HCT116 (cell line): ENCODE data around the gene PYROXD2. TPM values are rescaled to one million over a fixed set of nuclear protein-coding genes. Genes with fewer than 3 reads are reported as not detected.

Experiments
- ATAC-seq: fragments of 200-7000 bp; cut with Tn5 transposase; 2 replicates; pipeline ENCODE4 v1.9.1; 2020; ENCODE audit warnings: mild to moderate bottlenecking, moderate library complexity
- BruUV-seq: library from RNA; stranded (reverse); fragments of 400-500 nt; replicated peaks from 2 replicates; lab custom pipeline; 2021; lab: Mats Ljungman, UMichigan
- CTCF ChIA-PET: fragments of 300-600 bp; sonication (Branson Sonifier 250); formaldehyde crosslinking; loops from one replicate; lab custom pipeline; 2021; ENCODE audit warnings: antibody characterized with exemption; lab: Charles Lee
- POLR2A ChIA-PET: fragments of 300-600, 350-600 bp; sonication (Branson Sonifier 250); formaldehyde crosslinking; loops from one replicate; lab custom pipeline; 2021; ENCODE audit warnings: antibody characterized with exemption; lab: Charles Lee
- RAD21 ChIA-PET, 2 experiments: fragments of 300-600 bp; sonication (Branson Sonifier 250); formaldehyde crosslinking; loops; one replicate each; lab custom pipeline; 2023; ENCODE audit warnings: low total read pairs in 2 of 2; ENCODE audit not compliant: uncharacterized antibody in 2 of 2, unreplicated experiment in 2 of 2, low non-redundant PET in 1 of 2; lab: Charles Lee
- DNase-seq: peaks from one replicate; pipeline ENCODE4 v3.0.0-alpha.2; 2010; ENCODE audit warnings: low read depth, low spot score
- H2AFZ ChIP-seq: fragments of 200-600 bp; shearing (Covaris generic), sonication (generic); 2 replicates; pipeline ENCODE4 v1.6.1; 2017; ENCODE audit warnings: low read depth, mixed run types, mixed read lengths, antibody characterized with exemption, low read length; ENCODE audit not compliant: poor library complexity, severe bottlenecking
- H3K27ac ChIP-seq: 2 replicates; pipeline ENCODE4 v1.5.1; 2012; ENCODE audit warnings: low read depth, low read length
- H3K27me3 ChIP-seq: fragments of 200-600 bp; sonication (generic); 2 replicates; pipeline ENCODE4 v1.6.1; 2016; ENCODE audit warnings: mixed run types, low read length, mixed read lengths; ENCODE audit not compliant: insufficient read depth
- H3K36me3 ChIP-seq, 2 experiments: fragments of 200-500 bp in 1 of 2; fragments of 200-600 bp in 1 of 2; sonication (Bioruptor generic) in 1 of 2; sonication (generic) in 1 of 2; 2 replicates each; pipeline versions ENCODE4 v1.5.1 to v1.6.1; 2014 to 2016; ENCODE audit warnings: low read length in 2 of 2, inconsistent platforms in 1 of 2, mixed read lengths in 1 of 2, mixed run types in 1 of 2; ENCODE audit not compliant: insufficient read depth in 2 of 2, control insufficient read depth in 1 of 2
- H3K4me1 ChIP-seq, 2 experiments: fragments of 200-600 bp in 1 of 2; sonication (generic) in 1 of 2; 2 replicates each; pipeline versions ENCODE4 v1.5.1 to v1.6.1; 2012 to 2017; ENCODE audit warnings: low read length in 2 of 2, inconsistent platforms in 1 of 2, mild to moderate bottlenecking in 1 of 2, mixed read lengths in 1 of 2, mixed run types in 1 of 2, moderate library complexity in 1 of 2; ENCODE audit not compliant: insufficient read depth in 2 of 2, control insufficient read depth in 1 of 2
- H3K4me2 ChIP-seq: fragments of 200-600 bp; sonication (generic); 2 replicates; pipeline ENCODE4 v1.6.1; 2017; ENCODE audit warnings: mixed run types, low read length, mixed read lengths
- H3K4me3 ChIP-seq, 2 experiments: fragments of 200-600 bp in 1 of 2; sonication (generic) in 1 of 2; replicated peaks in 1 of 2; 2 replicates each; pipeline ENCODE4 v1.5.1; 2011 to 2016; ENCODE audit warnings: low read length in 2 of 2, control low read depth in 1 of 2, low read depth in 1 of 2, mild to moderate bottlenecking in 1 of 2, mixed read lengths in 1 of 2, mixed run types in 1 of 2
- H3K79me2 ChIP-seq: fragments of 200-600 bp; sonication (generic); 2 replicates; pipeline ENCODE4 v1.6.1; 2017; ENCODE audit warnings: mild to moderate bottlenecking, mixed run types, low read length, moderate library complexity, mixed read lengths; ENCODE audit not compliant: insufficient read depth
- H3K9ac ChIP-seq: fragments of 200-600 bp; sonication (generic); 2 replicates; pipeline ENCODE4 v1.6.1; 2016; ENCODE audit warnings: low read length, mixed read lengths
- H3K9me2 ChIP-seq: fragments of 200-600 bp; sonication (generic), shearing (Covaris generic); 2 replicates; pipeline ENCODE4 v1.6.1; 2017; ENCODE audit warnings: mixed run types, mild to moderate bottlenecking, moderate library complexity; ENCODE audit not compliant: insufficient read depth
- H3K9me3 ChIP-seq, 2 experiments: fragments of 200-500 bp in 1 of 2; fragments of 200-600 bp in 1 of 2; sonication (Bioruptor generic) in 1 of 2; sonication (generic) in 1 of 2; 2 replicates each; pipeline ENCODE4 v1.6.1; 2014 to 2017; ENCODE audit warnings: low read length in 2 of 2, mixed read lengths in 2 of 2, inconsistent platforms in 1 of 2, low read depth in 1 of 2, mild to moderate bottlenecking in 1 of 2, mixed run types in 1 of 2, moderate library complexity in 1 of 2; ENCODE audit not compliant: control insufficient read depth in 1 of 2, insufficient read depth in 1 of 2
- H4K20me1 ChIP-seq: fragments of 200-600 bp; sonication (generic), shearing (Covaris generic); 2 replicates; pipeline ENCODE4 v1.6.1; 2017; ENCODE audit warnings: mixed run types, mild to moderate bottlenecking, moderate library complexity; ENCODE audit not compliant: insufficient read depth
- ATF3 ChIP-seq: IDR thresholded peaks from 2 replicates; pipeline ENCODE4 v1.6.1; 2012
- CBX3 ChIP-seq: IDR thresholded peaks from 2 replicates; pipeline ENCODE4 v1.6.1; 2012; ENCODE audit warnings: low read depth
- CEBPB ChIP-seq: IDR thresholded peaks from 2 replicates; pipeline ENCODE4 v1.6.1; 2012; ENCODE audit warnings: low read depth
- EGR1 ChIP-seq: IDR thresholded peaks from 2 replicates; pipeline ENCODE4 v1.6.1; 2012; ENCODE audit warnings: low read depth
- EZH2 ChIP-seq: fragments of 200-600 bp; sonication (generic); IDR thresholded peaks from 2 replicates; pipeline ENCODE4 v1.6.1; 2017; ENCODE audit warnings: antibody characterized with exemption, mixed run types
- EZH2phosphoT487 ChIP-seq: fragments of 200-600 bp; IDR thresholded peaks from 2 replicates; pipeline ENCODE4 v1.6.1; 2018; ENCODE audit warnings: antibody characterized with exemption, borderline replicate concordance
- FOSL1 ChIP-seq: IDR thresholded peaks from 2 replicates; pipeline ENCODE4 v1.6.1; 2012; ENCODE audit warnings: low read depth
- MAX ChIP-seq: IDR thresholded peaks from 2 replicates; pipeline ENCODE4 v1.6.1; 2012
- POLR2A ChIP-seq: IDR thresholded peaks from 2 replicates; pipeline ENCODE4 v1.7.0; 2011; ENCODE audit warnings: borderline replicate concordance; ENCODE audit not compliant: insufficient read depth, insufficient read length; ENCODE audit errors: extremely low read depth
- POLR2AphosphoS5 ChIP-seq: IDR thresholded peaks from 2 replicates; pipeline ENCODE4 v1.6.1; 2011; ENCODE audit warnings: mild to moderate bottlenecking, low read depth, low read length, moderate library complexity
- RAD21 ChIP-seq: IDR thresholded peaks from 2 replicates; pipeline ENCODE4 v1.6.1; 2012; ENCODE audit warnings: low read depth, mild to moderate bottlenecking
- REST ChIP-seq: IDR thresholded peaks from 2 replicates; pipeline ENCODE4 v1.6.1; 2012; ENCODE audit warnings: low read depth
- SP1 ChIP-seq: IDR thresholded peaks from 2 replicates; pipeline ENCODE4 v1.6.1; 2012; ENCODE audit warnings: low read depth
- SRF ChIP-seq: IDR thresholded peaks from 2 replicates; pipeline ENCODE4 v1.6.1; 2012; ENCODE audit warnings: low read depth
- YY1 ChIP-seq: IDR thresholded peaks from 2 replicates; pipeline ENCODE4 v1.6.1; 2011; ENCODE audit warnings: low read length, low read depth, moderate library complexity, mild to moderate bottlenecking; ENCODE audit not compliant: insufficient replicate concordance; ENCODE audit errors: extremely low read depth
- ZBTB33 ChIP-seq: IDR thresholded peaks from 2 replicates; pipeline ENCODE4 v1.6.1; 2011; ENCODE audit warnings: mild to moderate bottlenecking, low read length, moderate library complexity; ENCODE audit not compliant: insufficient replicate concordance; ENCODE audit errors: extremely low read depth
- ZFX ChIP-seq: fragments of 450-650 bp; IDR thresholded peaks from 2 replicates; pipeline ENCODE4 v1.6.1; 2017
- ZNF274 ChIP-seq: fragments of 200-500 bp; sonication (Bioruptor generic); IDR thresholded peaks from 2 replicates; pipeline ENCODE4 v1.6.1; 2014; ENCODE audit warnings: mild to moderate bottlenecking, low read depth, low read length, inconsistent platforms
- intact Hi-C: fragments of 100-400 bp; cut with micrococcal nuclease; formaldehyde crosslinking; loops from 2 replicates; pipeline ENCODE4 v1.10.0; 2022
- total RNA-seq: library from RNA; stranded (reverse); gene quantifications from one replicate; pipeline ENCODE4 v1.2.1, GENCODE V29; 2021; ENCODE audit not compliant: unreplicated experiment
- TF ChIP-seq, protein P1 (sequence below), 3 experiments: fragments of 200-600 bp in 1 of 3; sonication (generic) in 1 of 3; IDR thresholded peaks in 2 of 3; conservative IDR thresholded peaks in 1 of 3; 2 replicates each; pipeline ENCODE4 v1.5.1; 2012 to 2017; ENCODE audit warnings: low read depth in 2 of 3, low read length in 2 of 3, antibody characterized with exemption in 1 of 3, borderline replicate concordance in 1 of 3, control low read depth in 1 of 3, mild to moderate bottlenecking in 1 of 3, mixed read lengths in 1 of 3, mixed run types in 1 of 3, moderate library complexity in 1 of 3; ENCODE audit not compliant: insufficient read depth in 1 of 3

PYROXD2 gene
- total RNA-seq, 1 experiment from 2014 or later: 14.2 TPM

DNA sequence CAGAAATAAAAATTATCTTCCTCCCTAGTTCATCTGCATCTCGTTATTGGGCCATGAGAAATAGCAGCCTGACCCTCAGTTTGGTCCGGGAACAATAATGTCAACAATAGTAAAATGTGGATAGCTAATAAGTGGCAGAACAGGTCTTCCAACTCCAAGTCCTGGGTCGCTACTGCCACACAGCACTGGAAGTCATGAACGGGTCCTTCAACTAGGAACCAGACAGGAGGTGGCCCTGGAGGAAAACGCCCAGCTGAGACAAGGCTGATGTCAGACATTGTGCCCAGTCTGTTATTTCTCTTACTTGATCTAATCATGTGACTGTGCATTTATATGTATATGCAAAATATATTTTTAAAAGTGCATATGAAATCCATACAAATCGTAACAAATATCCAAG, 51.8 kb downstream of the PYROXD2 start:
- Histone ChIP-seq H3K9me2 (no peaks in the 10 kb centered on the region), H3K4me1 (peaks cover 0 to 3% of the 10 kb centered on the region in 2 experiments; a peak in 1 of 4 replicates), H3K36me3 (no peaks in the 10 kb centered on the region), H3K9me3 (no peaks in the 10 kb centered on the region), H3K79me2 (no peaks in the 10 kb centered on the region), H3K27ac (no peak overlapping the region), H2AFZ (no peak overlapping the region), H3K4me2 (no peak overlapping the region), H3K9ac (no peak overlapping the region), H3K4me3 (no peak overlapping the region), H4K20me1 (no peaks in the 10 kb centered on the region), H3K27me3 (no peaks in the 10 kb centered on the region)
- ATAC-seq (no peak), DNase-seq (no peak)
- intact Hi-C loops: no loop called here
- no TSS peak for BruUV-seq
- CTCF ChIA-PET: no interaction called here
- TF ChIP-seq RAD21: no peak
- TF ChIP-seq ZBTB33: no peak
- TF ChIP-seq EZH2phosphoT487: no peak
- no peak for TF ChIP-seq ZNF274
- TF ChIP-seq EGR1: no peak
- TF ChIP-seq POLR2A: no peak
- no peak for TF ChIP-seq MAX
- TF ChIP-seq ZFX: no peak
- no peak for TF ChIP-seq ATF3
- TF ChIP-seq YY1: no peak
- no peak for TF ChIP-seq EZH2
- no peak for TF ChIP-seq POLR2AphosphoS5
- no peak for TF ChIP-seq SP1
- no peak for TF ChIP-seq REST
- no peak for TF ChIP-seq FOSL1
- TF ChIP-seq, protein P1, sequence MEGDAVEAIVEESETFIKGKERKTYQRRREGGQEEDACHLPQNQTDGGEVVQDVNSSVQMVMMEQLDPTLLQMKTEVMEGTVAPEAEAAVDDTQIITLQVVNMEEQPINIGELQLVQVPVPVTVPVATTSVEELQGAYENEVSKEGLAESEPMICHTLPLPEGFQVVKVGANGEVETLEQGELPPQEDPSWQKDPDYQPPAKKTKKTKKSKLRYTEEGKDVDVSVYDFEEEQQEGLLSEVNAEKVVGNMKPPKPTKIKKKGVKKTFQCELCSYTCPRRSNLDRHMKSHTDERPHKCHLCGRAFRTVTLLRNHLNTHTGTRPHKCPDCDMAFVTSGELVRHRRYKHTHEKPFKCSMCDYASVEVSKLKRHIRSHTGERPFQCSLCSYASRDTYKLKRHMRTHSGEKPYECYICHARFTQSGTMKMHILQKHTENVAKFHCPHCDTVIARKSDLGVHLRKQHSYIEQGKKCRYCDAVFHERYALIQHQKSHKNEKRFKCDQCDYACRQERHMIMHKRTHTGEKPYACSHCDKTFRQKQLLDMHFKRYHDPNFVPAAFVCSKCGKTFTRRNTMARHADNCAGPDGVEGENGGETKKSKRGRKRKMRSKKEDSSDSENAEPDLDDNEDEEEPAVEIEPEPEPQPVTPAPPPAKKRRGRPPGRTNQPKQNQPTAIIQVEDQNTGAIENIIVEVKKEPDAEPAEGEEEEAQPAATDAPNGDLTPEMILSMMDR (IDR thresholded peaks at IDR 0.05 in 2 of 3, conservative IDR thresholded peaks at IDR 0.05 in 1 of 3; ENCODE audit: borderline replicate concordance in 1 of 3, insufficient read depth in 1 of 3, low read depth in 2 of 3, low read length in 2 of 3): no peak
- TF ChIP-seq CBX3: no peak
- no peak for TF ChIP-seq CEBPB
- no peak for TF ChIP-seq SRF
- POLR2A ChIA-PET: no interaction called here
- RAD21 ChIA-PET: no interaction called here
